ENCODE results near the gene UCK2. TPM values are rescaled to one million over a fixed set of nuclear protein-coding genes. Genes with fewer than 3 reads are reported as not detected.

UCK2 gene
- total RNA-seq, 1 experiment from 2014 or later = 67.2 TPM

- intact Hi-C loops (cut with micrococcal nuclease; ENCODE audit: unreplicated experiment) = no loop called here
- peak overlapping the region; percentile 6 for H3K27ac Mint-ChIP-seq (ENCODE audit: unreplicated experiment)
- H3K4me3 Mint-ChIP-seq (ENCODE audit: unreplicated experiment) = no peak overlapping the region
- DNase-seq = no peak
- no peak overlapping the region for H3K4me3 ChIP-seq (ENCODE audit: low read depth, low read length)
- H3K9me3 ChIP-seq = no peaks in the 10 kb centered on the region
- no peaks in the 10 kb centered on the region for H3K9me3 Mint-ChIP-seq (ENCODE audit: unreplicated experiment)
- H3K36me3 ChIP-seq (ENCODE audit: control insufficient read depth, insufficient read depth, low read length) = no peaks in the 10 kb centered on the region
- ChIA-PET POLR2A (no interaction called here), CTCF (no interaction called here)
- no peaks in the 10 kb centered on the region for H3K27me3 Mint-ChIP-seq (ENCODE audit: insufficient read depth, unreplicated experiment)
- TF ChIP-seq CTCF (IDR thresholded peaks at IDR 0.05; ENCODE audit: insufficient read depth in 1 of 2, low read depth in 1 of 2, low read length in 1 of 2, severe bottlenecking in 1 of 2, unreplicated experiment in 1 of 2) = no peak
- 0 out of 2 replicates have a peak, but pooled peaks cover 4% of the 10 kb centered on the region for H3K4me1 ChIP-seq
- peaks cover 10% of the 10 kb centered on the region for H3K4me1 Mint-ChIP-seq (ENCODE audit: low read depth, unreplicated experiment)
- peaks cover 10% of the 10 kb centered on the region for H3K36me3 Mint-ChIP-seq (ENCODE audit: insufficient read depth, unreplicated experiment)
- BruUV-seq (replicated peaks) = no TSS peak
- no peaks in the 10 kb centered on the region for H3K27me3 ChIP-seq (replicated peaks; ENCODE audit: control insufficient read depth, insufficient read depth, low read length)
These were observed 5.9 kb downstream of the UCK2 start for GRCh38 chr1:165833358-165833757.

GRCh38 chr1:165834229-165834628 is 6.8 kb downstream of the UCK2 start:
- CTCF ChIA-PET = no interaction called here
- Histone ChIP-seq H3K36me3 (ENCODE audit: control insufficient read depth, insufficient read depth, low read length) (no peaks in the 10 kb centered on the region), H3K4me1 (0 out of 2 replicates have a peak, but pooled peaks cover 4% of the 10 kb centered on the region), H3K9me3 (no peaks in the 10 kb centered on the region), H3K27me3 (replicated peaks; ENCODE audit: control insufficient read depth, insufficient read depth, low read length) (no peaks in the 10 kb centered on the region), H3K4me3 (ENCODE audit: low read depth, low read length) (no peak overlapping the region)
- no peak overlapping the region for H3K4me3 Mint-ChIP-seq (ENCODE audit: unreplicated experiment)
- peaks cover 15% of the 10 kb centered on the region for H3K4me1 Mint-ChIP-seq (ENCODE audit: low read depth, unreplicated experiment)
- H3K27me3 Mint-ChIP-seq (ENCODE audit: insufficient read depth, unreplicated experiment) = no peaks in the 10 kb centered on the region
- no TSS peak for BruUV-seq (replicated peaks)
- H3K27ac Mint-ChIP-seq (ENCODE audit: unreplicated experiment) = no peak overlapping the region
- no peaks in the 10 kb centered on the region for H3K9me3 Mint-ChIP-seq (ENCODE audit: unreplicated experiment)
- no peak for DNase-seq
- H3K36me3 Mint-ChIP-seq (ENCODE audit: insufficient read depth, unreplicated experiment) = peaks cover 7% of the 10 kb centered on the region
- no peak for TF ChIP-seq CTCF (IDR thresholded peaks at IDR 0.05; ENCODE audit: insufficient read depth in 1 of 2, low read depth in 1 of 2, low read length in 1 of 2, severe bottlenecking in 1 of 2, unreplicated experiment in 1 of 2)
- intact Hi-C loops (cut with micrococcal nuclease; ENCODE audit: unreplicated experiment) = no loop called here
- POLR2A ChIA-PET = no interaction called here

- Mint-ChIP-seq H3K27ac (ENCODE audit: unreplicated experiment) (no peak overlapping the region), H3K4me3 (ENCODE audit: unreplicated experiment) (no peak overlapping the region), H3K4me1 (ENCODE audit: low read depth, unreplicated experiment) (peaks cover 19% of the 10 kb centered on the region), H3K9me3 (ENCODE audit: unreplicated experiment) (no peaks in the 10 kb centered on the region), H3K36me3 (ENCODE audit: insufficient read depth, unreplicated experiment) (peaks cover under 1% of the 10 kb centered on the region), H3K27me3 (ENCODE audit: insufficient read depth, unreplicated experiment) (no peaks in the 10 kb centered on the region)
- DNase-seq = no peak
- ChIA-PET CTCF (no interaction called here), POLR2A (no interaction called here)
- no peaks in the 10 kb centered on the region for H3K36me3 ChIP-seq (ENCODE audit: control insufficient read depth, insufficient read depth, low read length)
- no TSS peak for BruUV-seq (replicated peaks)
- intact Hi-C loops (cut with micrococcal nuclease; ENCODE audit: unreplicated experiment) = no loop called here
- no peak for TF ChIP-seq CTCF (IDR thresholded peaks at IDR 0.05; ENCODE audit: insufficient read depth in 1 of 2, low read depth in 1 of 2, low read length in 1 of 2, severe bottlenecking in 1 of 2, unreplicated experiment in 1 of 2)
- H3K4me1 ChIP-seq = 0 out of 2 replicates have a peak, but pooled peaks cover 4% of the 10 kb centered on the region
- no peaks in the 10 kb centered on the region for H3K9me3 ChIP-seq
- no peak overlapping the region for H3K4me3 ChIP-seq (ENCODE audit: low read depth, low read length)
- H3K27me3 ChIP-seq (replicated peaks; ENCODE audit: control insufficient read depth, insufficient read depth, low read length) = no peaks in the 10 kb centered on the region
These were observed 7.5 kb downstream of the UCK2 start for GRCh38 chr1:165834881-165835280.
